Epithelial cell of proximal tubule (primary cell): ENCODE measurements around the gene ASIC3. TPM values are rescaled to one million over a fixed set of nuclear protein-coding genes. Genes with fewer than 3 reads are reported as not detected.
A peak's percentile ranks its signal among the peaks of the same experiment; 100 is the strongest.

Experiments used
- DNase-seq: peaks from one replicate; pipeline ENCODE4 v3.0.0-alpha.2; 2011; ENCODE audit warnings: low read depth
- H3K4me3 ChIP-seq: 2 replicates; pipeline ENCODE4 v1.5.1; 2011; ENCODE audit warnings: low read depth, mild to moderate bottlenecking, low read length
- total RNA-seq: library from RNA; depleted of rRNA; stranded (reverse); fragments of >200 nt; gene quantifications from 2 replicates; pipeline ENCODE4 v1.2.3, GENCODE V29; 2015
- TF ChIP-seq, protein P1 (sequence below): conservative IDR thresholded peaks from 2 replicates; pipeline ENCODE4 v1.5.1; 2012; ENCODE audit warnings: low read depth, mild to moderate bottlenecking, low read length

ASIC3 gene
- total RNA-seq, 1 donor from 2014 or later, result 2.5 TPM

GRCh38 chr7:151075662-151075971 lies 27.3 kb downstream of the ASIC3 start:
- TF ChIP-seq, protein P1, sequence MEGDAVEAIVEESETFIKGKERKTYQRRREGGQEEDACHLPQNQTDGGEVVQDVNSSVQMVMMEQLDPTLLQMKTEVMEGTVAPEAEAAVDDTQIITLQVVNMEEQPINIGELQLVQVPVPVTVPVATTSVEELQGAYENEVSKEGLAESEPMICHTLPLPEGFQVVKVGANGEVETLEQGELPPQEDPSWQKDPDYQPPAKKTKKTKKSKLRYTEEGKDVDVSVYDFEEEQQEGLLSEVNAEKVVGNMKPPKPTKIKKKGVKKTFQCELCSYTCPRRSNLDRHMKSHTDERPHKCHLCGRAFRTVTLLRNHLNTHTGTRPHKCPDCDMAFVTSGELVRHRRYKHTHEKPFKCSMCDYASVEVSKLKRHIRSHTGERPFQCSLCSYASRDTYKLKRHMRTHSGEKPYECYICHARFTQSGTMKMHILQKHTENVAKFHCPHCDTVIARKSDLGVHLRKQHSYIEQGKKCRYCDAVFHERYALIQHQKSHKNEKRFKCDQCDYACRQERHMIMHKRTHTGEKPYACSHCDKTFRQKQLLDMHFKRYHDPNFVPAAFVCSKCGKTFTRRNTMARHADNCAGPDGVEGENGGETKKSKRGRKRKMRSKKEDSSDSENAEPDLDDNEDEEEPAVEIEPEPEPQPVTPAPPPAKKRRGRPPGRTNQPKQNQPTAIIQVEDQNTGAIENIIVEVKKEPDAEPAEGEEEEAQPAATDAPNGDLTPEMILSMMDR, result no peak
- no peak for DNase-seq

DNA sequence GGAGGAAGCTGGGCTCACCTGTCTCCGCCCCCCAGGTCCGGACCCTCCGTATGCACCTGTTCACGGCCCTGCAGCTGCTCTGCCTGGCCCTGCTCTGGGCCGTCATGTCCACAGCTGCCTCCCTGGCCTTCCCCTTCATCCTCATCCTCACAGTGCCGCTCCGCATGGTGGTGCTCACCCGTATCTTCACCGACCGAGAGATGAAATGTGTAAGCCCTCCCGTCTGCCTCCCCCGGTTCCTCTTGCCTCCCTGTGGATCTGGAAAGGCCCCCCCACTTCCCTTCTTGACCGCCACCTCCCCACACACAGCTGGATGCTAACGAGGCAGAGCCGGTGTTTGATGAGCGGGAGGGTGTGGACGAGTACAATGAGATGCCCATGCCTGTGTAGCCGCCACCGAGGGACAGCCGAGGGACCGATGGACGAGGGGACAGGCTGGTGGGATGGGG lies 27.7 kb downstream of the ASIC3 start:
- TF ChIP-seq, protein P1, result no peak
- DNase-seq, result no peak
- no peak overlapping the region for H3K4me3 ChIP-seq

More at GRCh38 chr7:151075662-151075971, 27.3 kb downstream of the ASIC3 start:
- H3K4me3 ChIP-seq, result no peak overlapping the region

DNA sequence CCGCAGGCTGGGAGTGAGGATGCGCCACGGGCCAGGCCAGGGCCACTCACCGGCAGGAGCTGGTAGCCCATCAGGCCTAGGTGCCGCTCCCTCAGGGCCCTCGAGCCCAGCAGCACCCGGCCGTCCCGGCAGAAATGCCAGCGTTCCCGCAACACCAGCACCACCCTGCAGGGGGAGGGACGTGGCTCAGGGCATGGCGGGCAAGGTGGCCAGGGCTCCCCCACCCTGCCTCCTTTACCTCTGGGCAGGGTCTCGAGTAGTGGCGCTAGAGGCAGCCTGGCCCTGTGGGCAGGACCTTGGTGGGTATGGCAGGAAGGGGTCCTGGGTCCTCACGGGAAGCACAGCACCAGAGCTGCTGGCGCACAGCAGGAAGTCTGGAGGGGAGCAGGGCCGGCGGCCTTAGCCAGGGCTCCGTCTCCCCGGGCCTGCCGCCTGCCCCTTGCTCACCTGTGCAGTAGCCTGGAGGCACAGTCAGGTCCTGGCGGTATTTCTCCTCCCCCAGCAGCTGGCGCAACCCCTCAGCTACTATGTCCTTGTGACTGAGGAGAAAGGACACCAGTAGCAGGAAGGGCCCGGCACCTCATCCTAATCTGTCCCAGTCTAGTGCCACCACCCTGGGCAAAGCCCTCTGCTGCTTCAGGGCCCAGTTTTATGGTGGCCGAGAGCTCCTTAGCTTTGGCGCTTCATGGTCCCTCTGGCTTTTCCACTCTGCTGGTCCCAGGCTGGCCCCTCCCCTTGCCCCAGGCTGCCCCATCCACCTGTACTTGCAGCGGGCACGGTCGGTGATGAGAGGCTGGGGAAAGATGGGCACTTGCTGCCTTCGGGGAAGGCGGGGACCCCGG lies 28.8 kb downstream of the ASIC3 start:
- no peak for DNase-seq
- TF ChIP-seq, protein P1, result peak; percentile 49
- H3K4me3 ChIP-seq, result no peak overlapping the region

- TF ChIP-seq, protein P1, result no peak
- DNase-seq, result no peak
- H3K4me3 ChIP-seq, result no peak overlapping the region
Measured at GRCh38 chr7:151077705-151078232, 29.4 kb downstream of the ASIC3 start.

- no peak for DNase-seq
- TF ChIP-seq, protein P1, result no peak
- no peak overlapping the region for H3K4me3 ChIP-seq
Measured at GRCh38 chr7:151078233-151079040, 30.1 kb downstream of the ASIC3 start.

- DNase-seq, result no peak
- TF ChIP-seq, protein P1, result no peak
- peak overlapping the region; percentile 95 for H3K4me3 ChIP-seq
Measured at GRCh38 chr7:151079199-151079910, 31.0 kb downstream of the ASIC3 start.
